ENCODE measurements around the gene NCAM2. TPM values are rescaled to one million over a fixed set of nuclear protein-coding genes. Genes with fewer than 3 reads are reported as not detected.
"Not testable (repeated sequence)": the region's sequence is repeated elsewhere in the genome, so short reads cannot be mapped to it uniquely, and the experiment has no call there.

Gene NCAM2
- total and polyA plus RNA-seq, 4 donors = 0.45 to 11.7 (median 5.8) TPM

- no peak overlapping the region for H3K4me3 ChIP-seq
- DNase-seq = no peak
- H3K36me3 ChIP-seq (ENCODE audit: control insufficient read depth in 4 of 4, insufficient read depth in 4 of 4, low read length in 4 of 4) = no peaks in the 10 kb centered on the region
- peaks cover 0 to 2% (median 0%) of the 10 kb centered on the region in 4 donors for H3K9me3 ChIP-seq (ENCODE audit: control insufficient read depth in 4 of 4, insufficient read depth in 3 of 4, low read length in 3 of 4)
- H3K9ac ChIP-seq (ENCODE audit: insufficient read depth in 1 of 2, low read length in 2 of 2) = no peak overlapping the region
- H3K4me1 ChIP-seq (ENCODE audit: control insufficient read depth in 5 of 5, insufficient read depth in 5 of 5, low read length in 5 of 5) = no peaks in the 10 kb centered on the region
- no peak overlapping the region for H3K27ac ChIP-seq (ENCODE audit: low read depth in 1 of 2, low read length in 1 of 2)
- TF ChIP-seq, protein P1, sequence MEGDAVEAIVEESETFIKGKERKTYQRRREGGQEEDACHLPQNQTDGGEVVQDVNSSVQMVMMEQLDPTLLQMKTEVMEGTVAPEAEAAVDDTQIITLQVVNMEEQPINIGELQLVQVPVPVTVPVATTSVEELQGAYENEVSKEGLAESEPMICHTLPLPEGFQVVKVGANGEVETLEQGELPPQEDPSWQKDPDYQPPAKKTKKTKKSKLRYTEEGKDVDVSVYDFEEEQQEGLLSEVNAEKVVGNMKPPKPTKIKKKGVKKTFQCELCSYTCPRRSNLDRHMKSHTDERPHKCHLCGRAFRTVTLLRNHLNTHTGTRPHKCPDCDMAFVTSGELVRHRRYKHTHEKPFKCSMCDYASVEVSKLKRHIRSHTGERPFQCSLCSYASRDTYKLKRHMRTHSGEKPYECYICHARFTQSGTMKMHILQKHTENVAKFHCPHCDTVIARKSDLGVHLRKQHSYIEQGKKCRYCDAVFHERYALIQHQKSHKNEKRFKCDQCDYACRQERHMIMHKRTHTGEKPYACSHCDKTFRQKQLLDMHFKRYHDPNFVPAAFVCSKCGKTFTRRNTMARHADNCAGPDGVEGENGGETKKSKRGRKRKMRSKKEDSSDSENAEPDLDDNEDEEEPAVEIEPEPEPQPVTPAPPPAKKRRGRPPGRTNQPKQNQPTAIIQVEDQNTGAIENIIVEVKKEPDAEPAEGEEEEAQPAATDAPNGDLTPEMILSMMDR (IDR thresholded peaks at IDR 0.05; ENCODE audit: control extremely low read depth, extremely low read depth) = no peak
- no peak for ATAC-seq (ENCODE audit: insufficient read depth, low FRiP score)
- no peaks in the 10 kb centered on the region for H3K27me3 ChIP-seq (ENCODE audit: control insufficient read depth in 3 of 3, insufficient read depth in 3 of 3, low read length in 2 of 3)
These were observed 149.8 kb downstream of the NCAM2 start for GRCh38 chr21:21148009-21148408.

DNA sequence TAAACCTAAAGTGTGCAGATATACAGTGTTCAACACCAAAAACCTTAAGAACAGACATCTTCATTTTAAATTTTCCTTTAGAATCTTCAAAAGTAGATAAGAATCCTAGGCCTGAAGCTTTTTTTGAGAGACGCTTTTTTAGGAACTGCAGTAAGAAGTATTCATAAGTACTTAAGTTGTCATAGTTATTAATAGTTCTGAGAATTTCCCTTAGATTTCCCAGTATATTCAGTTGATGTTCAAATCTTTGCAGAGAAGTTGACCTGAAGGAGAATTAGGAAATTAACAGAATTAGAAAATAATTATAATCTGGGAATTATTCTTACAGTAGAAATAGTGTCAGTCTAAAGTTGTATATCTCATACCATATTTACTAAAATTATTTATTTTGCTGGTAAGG, 150.3 kb downstream of the NCAM2 start:
- WGBS, 2 donors = 72 to 74% methylated on average over 1 of the region's 1 CpG

GRCh38 chr21:21149445-21149844, 151.2 kb downstream of the NCAM2 start:
- H3K4me1 ChIP-seq (ENCODE audit: control insufficient read depth in 5 of 5, insufficient read depth in 5 of 5, low read length in 5 of 5); DNase-seq; H3K9ac ChIP-seq (ENCODE audit: insufficient read depth in 1 of 2, low read length in 2 of 2); H3K27me3 ChIP-seq (ENCODE audit: control insufficient read depth in 3 of 3, insufficient read depth in 3 of 3, low read length in 2 of 3); ATAC-seq (ENCODE audit: insufficient read depth, low FRiP score); H3K4me3 ChIP-seq; H3K9me3 ChIP-seq (ENCODE audit: control insufficient read depth in 4 of 4, insufficient read depth in 3 of 4, low read length in 3 of 4); H3K36me3 ChIP-seq (ENCODE audit: control insufficient read depth in 4 of 4, insufficient read depth in 4 of 4, low read length in 4 of 4); H3K27ac ChIP-seq (ENCODE audit: low read depth in 1 of 2, low read length in 1 of 2): not testable (repeated sequence)
- 73 to 75% methylated on average over 4 of the region's 4 CpGs for WGBS, 2 donors

More for the DNA sequence above, 150.3 kb downstream of the NCAM2 start:
- DNase-seq (no peak), ATAC-seq (ENCODE audit: insufficient read depth, low FRiP score) (no peak)
- H3K27me3 ChIP-seq (ENCODE audit: control insufficient read depth in 3 of 3, insufficient read depth in 3 of 3, low read length in 2 of 3) = no peaks in the 10 kb centered on the region
- no peak overlapping the region for H3K27ac ChIP-seq (ENCODE audit: low read depth in 1 of 2, low read length in 1 of 2)
- TF ChIP-seq, protein P1 (IDR thresholded peaks at IDR 0.05; ENCODE audit: control extremely low read depth, extremely low read depth) = no peak
- H3K4me1 ChIP-seq (ENCODE audit: control insufficient read depth in 5 of 5, insufficient read depth in 5 of 5, low read length in 5 of 5) = no peaks in the 10 kb centered on the region
- no peak overlapping the region for H3K4me3 ChIP-seq
- no peak overlapping the region for H3K9ac ChIP-seq (ENCODE audit: insufficient read depth in 1 of 2, low read length in 2 of 2)
- H3K36me3 ChIP-seq (ENCODE audit: control insufficient read depth in 4 of 4, insufficient read depth in 4 of 4, low read length in 4 of 4) = no peaks in the 10 kb centered on the region
- H3K9me3 ChIP-seq (ENCODE audit: control insufficient read depth in 4 of 4, insufficient read depth in 3 of 4, low read length in 3 of 4) = peaks cover 0 to 2% (median 0%) of the 10 kb centered on the region in 4 donors

- H3K9ac ChIP-seq (ENCODE audit: insufficient read depth in 1 of 2, low read length in 2 of 2) = no peak overlapping the region
- no peaks in the 10 kb centered on the region for H3K27me3 ChIP-seq (ENCODE audit: control insufficient read depth in 3 of 3, insufficient read depth in 3 of 3, low read length in 2 of 3)
- no peak overlapping the region for H3K27ac ChIP-seq (ENCODE audit: low read depth in 1 of 2, low read length in 1 of 2)
- no peaks in the 10 kb centered on the region for H3K36me3 ChIP-seq (ENCODE audit: control insufficient read depth in 4 of 4, insufficient read depth in 4 of 4, low read length in 4 of 4)
- DNase-seq = no peak
- H3K4me1 ChIP-seq (ENCODE audit: control insufficient read depth in 5 of 5, insufficient read depth in 5 of 5, low read length in 5 of 5) = no peaks in the 10 kb centered on the region
- 85 to 86% methylated on average over 3 of the region's 3 CpGs for WGBS, 2 donors
- H3K4me3 ChIP-seq = no peak overlapping the region
- TF ChIP-seq, protein P1 (IDR thresholded peaks at IDR 0.05; ENCODE audit: control extremely low read depth, extremely low read depth) = no peak
- peaks cover 0 to 2% (median 0%) of the 10 kb centered on the region in 4 donors for H3K9me3 ChIP-seq (ENCODE audit: control insufficient read depth in 4 of 4, insufficient read depth in 3 of 4, low read length in 3 of 4)
- no peak for ATAC-seq (ENCODE audit: insufficient read depth, low FRiP score)
These were observed 153.0 kb downstream of the NCAM2 start for GRCh38 chr21:21151231-21151630.
